GM12878 (cell line): ENCODE results near the gene TMEM37. TPM values are rescaled to one million over a fixed set of nuclear protein-coding genes. Genes with fewer than 3 reads are reported as not detected.

Experiments used
- ATAC-seq: fragments of 200-7000 bp; cut with Tn5 transposase; 3 replicates; pipeline ENCODE4 v1.9.1; 2020; ENCODE audit warnings: mild to moderate bottlenecking, moderate library complexity
- BruUV-seq: library from RNA; stranded (reverse); fragments of 400-500 nt; replicated peaks from 2 replicates; lab custom pipeline; 2021; lab: Mats Ljungman, UMichigan
- CTCF ChIA-PET: fragments of 300-600 bp; sonication (Branson Sonifier 250); formaldehyde crosslinking; extraction: SDS; loops from one replicate; lab custom pipeline; 2021; ENCODE audit warnings: inconsistent platforms; lab: Yijun Ruan, JAX
- POLR2A ChIA-PET: fragments of 350-600 bp; formaldehyde crosslinking; extraction: SDS; loops from one replicate; lab custom pipeline; 2021; ENCODE audit warnings: inconsistent platforms; lab: Charles Lee
- RAD21 ChIA-PET: fragments of 300-600 bp; sonication (Branson Sonifier 250); formaldehyde crosslinking; loops from one replicate; lab custom pipeline; 2023; ENCODE audit warnings: antibody characterized with exemption; ENCODE audit not compliant: unreplicated experiment; lab: Charles Lee
- SMC1A ChIA-PET: fragments of 300-600 bp; sonication (Branson Sonifier 250); formaldehyde crosslinking; loops from one replicate; lab custom pipeline; 2023; ENCODE audit not compliant: unreplicated experiment, uncharacterized antibody; lab: Charles Lee
- DNase-seq: peaks from one replicate; pipeline ENCODE4 v3.0.0-alpha.2; 2011; ENCODE audit warnings: low read depth, low spot score
- FAIRE-seq: peaks from 3 replicates; lab custom pipeline; 2011; peaks lifted over from hg19 to GRCh38; lab: Jason Lieb, UNC
- H2AFZ ChIP-seq: 2 replicates; pipeline ENCODE4 v1.6.0; 2011; ENCODE audit warnings: low read depth, low read length, control low read depth; ENCODE audit not compliant: control insufficient read depth
- H3K27ac ChIP-seq: 2 replicates; pipeline ENCODE4 v1.5.1; 2011; ENCODE audit warnings: control low read depth; ENCODE audit not compliant: control insufficient read depth, insufficient read depth
- H3K27me3 ChIP-seq, 2 experiments: replicated peaks in 1 of 2; 2 replicates each; pipeline versions ENCODE4 v1.6.0 to v1.6.1; 2011; ENCODE audit warnings: low read length in 1 of 2; ENCODE audit not compliant: control insufficient read depth in 2 of 2, insufficient read depth in 2 of 2
- H3K36me3 ChIP-seq, 2 experiments: 2 replicates each; pipeline ENCODE4 v1.5.1; 2011; ENCODE audit warnings: low read length in 1 of 2; ENCODE audit not compliant: control insufficient read depth in 2 of 2, insufficient read depth in 2 of 2
- H3K4me1 ChIP-seq: 2 replicates; pipeline ENCODE4 v1.6.1; 2011; ENCODE audit warnings: mild to moderate bottlenecking, low read length, moderate library complexity, mixed read lengths; ENCODE audit not compliant: control insufficient read depth, insufficient read depth
- H3K4me2 ChIP-seq: 2 replicates; pipeline ENCODE4 v1.6.0; 2011; ENCODE audit warnings: control low read depth; ENCODE audit not compliant: control insufficient read depth, insufficient read depth
- H3K4me3 ChIP-seq: fragments of 200-600 bp; sonication (generic); 2 replicates; pipeline ENCODE4 v1.5.1; 2016
- H3K79me2 ChIP-seq: 2 replicates; pipeline ENCODE4 v1.6.0; 2011; ENCODE audit warnings: low read length; ENCODE audit not compliant: control insufficient read depth, insufficient read depth
- H3K9ac ChIP-seq: 2 replicates; pipeline ENCODE4 v1.8.0; 2011; ENCODE audit warnings: low read length, control low read depth, mixed read lengths; ENCODE audit not compliant: control insufficient read depth, insufficient read depth
- H3K9me3 ChIP-seq: replicated peaks from 3 replicates; pipeline ENCODE4 v1.5.1; 2011; ENCODE audit warnings: mild to moderate bottlenecking, low read length; ENCODE audit not compliant: control insufficient read depth, insufficient read depth
- H4K20me1 ChIP-seq: 2 replicates; pipeline ENCODE4 v1.6.0; 2011; ENCODE audit not compliant: control insufficient read depth, insufficient read depth
- RFX5 ChIP-seq: IDR thresholded peaks from 2 replicates; pipeline ENCODE4 v1.6.1; 2011; ENCODE audit warnings: low read depth, low read length, improper control_type of control experiment
- STAT1 ChIP-seq: fragments of 450-650 bp; conservative IDR thresholded peaks from 2 replicates; pipeline ENCODE4 v1.6.1; 2014; ENCODE audit warnings: antibody characterized with exemption, mild to moderate bottlenecking
- TCF12 ChIP-seq: IDR thresholded peaks from 2 replicates; pipeline ENCODE4 v1.6.1; 2011; ENCODE audit warnings: low read depth, mild to moderate bottlenecking, low read length
- WGBS: methylation state at CpG from one replicate; pipeline ENCODE4 v1.1.6; 2016; ENCODE audit warnings: low lambda C conversion rate; ENCODE audit not compliant: insufficient replicate concordance, insufficient coverage; ENCODE audit errors: missing lambda C conversion rate; 5-methylcytosine and 5-hydroxymethylcytosine counted together
- in situ Hi-C: fragments of 300-500 bp; cut with MboI; formaldehyde crosslinking; loops from 9 replicates; pipeline ENCODE4 v1.14.3; 2018; ENCODE audit warnings: mixed read lengths
- intact Hi-C: fragments of 100-400 bp; cut with micrococcal nuclease; formaldehyde crosslinking; loops from one replicate; pipeline ENCODE4 v1.14.2; 2022; ENCODE audit not compliant: unreplicated experiment
- polyA plus RNA-seq, 11 experiments: library from polyadenylated mRNA; depleted of rRNA in 4 of 11; unstranded in 6 of 11; stranded (reverse) in 5 of 11; fragments of >200 nt; fragmentation: Nextera tagmentation in 4 of 11; fragmentation: Illumina TruSeq in 1 of 11; extraction: Ambion mirVana in 4 of 11; extraction: Trizol in 1 of 11; gene quantifications; 1 replicate in 1 of 11; 2 replicates in 10 of 11; pipeline versions ENCODE4 v1.2.1 to v1.2.3, GENCODE V29; 2011 to 2016; ENCODE audit warnings: inconsistent platforms in 2 of 11, missing spikeins in 2 of 11, low read depth in 1 of 11
- total RNA-seq, 4 experiments: library from RNA; depleted of rRNA in 3 of 4; stranded (reverse); fragments of >200 nt in 3 of 4; fragmentation: Illumina TruSeq in 1 of 4; extraction: Trizol in 1 of 4; gene quantifications; 2 replicates each; pipeline versions ENCODE4 v1.2.1 to v1.2.3, GENCODE V29; 2013 to 2021
- TF ChIP-seq, protein P1 (sequence below): fragments of 450-650 bp; formaldehyde crosslinking; IDR thresholded peaks from 2 replicates; pipeline ENCODE4 v1.4.0; 2020; ENCODE audit warnings: mild to moderate bottlenecking, moderate library complexity

Gene TMEM37
- total and polyA plus RNA-seq, 10 of the 15 experiments (the other 5 are each of a cell fraction or from before 2014, with no cell fraction given): 0.07 to 0.67 (median 0.24) TPM; not detected in 3

DNA sequence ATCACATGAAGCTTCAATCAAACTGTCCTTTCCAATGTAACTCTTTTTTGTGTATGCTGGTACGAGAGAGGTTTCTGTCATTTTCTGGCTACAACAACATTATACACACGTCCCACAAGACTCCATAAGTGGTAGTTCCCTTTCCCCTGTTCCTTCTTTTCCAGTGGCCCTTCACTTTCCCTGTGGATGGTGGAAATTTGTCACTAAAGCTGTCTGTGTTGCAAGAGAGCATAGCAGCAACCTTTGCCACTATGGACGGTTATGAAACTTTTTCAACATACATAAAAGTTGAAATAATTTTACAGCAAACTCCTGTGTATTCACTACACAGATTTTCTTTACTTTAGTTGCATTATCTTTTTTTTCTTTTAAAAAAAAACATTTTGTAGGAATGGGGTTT, 46.2 kb upstream of the TMEM37 start:
- ChIA-PET CTCF (interaction anchor here (0.5 to 2.7 kb wide), 5 partner anchors 18 to 504 kb away, joined by 3 to 21 read pairs (median 3); partner anchors contain the start of genes C2orf76 and DBI), RAD21 (interaction anchor here (1.0 kb wide), 1 partner anchor 8 kb away, joined by 3 read pairs; no protein-coding TSS in a partner anchor), POLR2A (interaction anchor here (0.6 to 1.8 kb wide), 4 partner anchors 15 to 33 kb away, joined by 3 to 9 read pairs (median 3); partner anchors contain the start of genes C2orf76 and DBI), SMC1A (interaction anchor here (1.0 to 1.6 kb wide), 3 partner anchors 18 to 109 kb away, joined by 3 to 6 read pairs (median 5); no protein-coding TSS in a partner anchor)
- Histone ChIP-seq H3K4me3 (no peak overlapping the region), H3K9ac (no peak overlapping the region), H4K20me1 (no peaks in the 10 kb centered on the region), H3K4me2 (no peak overlapping the region), H2AFZ (no peak overlapping the region), H3K27ac (no peak overlapping the region), H3K36me3 (no peaks in the 10 kb centered on the region), H3K9me3 (no peaks in the 10 kb centered on the region), H3K79me2 (no peaks in the 10 kb centered on the region), H3K27me3 (no peaks in the 10 kb centered on the region), H3K4me1 (peaks cover 7% of the 10 kb centered on the region)
- no peak for DNase-seq
- ATAC-seq: no peak
- BruUV-seq: no TSS peak
- TF ChIP-seq RFX5: no peak
- TF ChIP-seq, protein P1, sequence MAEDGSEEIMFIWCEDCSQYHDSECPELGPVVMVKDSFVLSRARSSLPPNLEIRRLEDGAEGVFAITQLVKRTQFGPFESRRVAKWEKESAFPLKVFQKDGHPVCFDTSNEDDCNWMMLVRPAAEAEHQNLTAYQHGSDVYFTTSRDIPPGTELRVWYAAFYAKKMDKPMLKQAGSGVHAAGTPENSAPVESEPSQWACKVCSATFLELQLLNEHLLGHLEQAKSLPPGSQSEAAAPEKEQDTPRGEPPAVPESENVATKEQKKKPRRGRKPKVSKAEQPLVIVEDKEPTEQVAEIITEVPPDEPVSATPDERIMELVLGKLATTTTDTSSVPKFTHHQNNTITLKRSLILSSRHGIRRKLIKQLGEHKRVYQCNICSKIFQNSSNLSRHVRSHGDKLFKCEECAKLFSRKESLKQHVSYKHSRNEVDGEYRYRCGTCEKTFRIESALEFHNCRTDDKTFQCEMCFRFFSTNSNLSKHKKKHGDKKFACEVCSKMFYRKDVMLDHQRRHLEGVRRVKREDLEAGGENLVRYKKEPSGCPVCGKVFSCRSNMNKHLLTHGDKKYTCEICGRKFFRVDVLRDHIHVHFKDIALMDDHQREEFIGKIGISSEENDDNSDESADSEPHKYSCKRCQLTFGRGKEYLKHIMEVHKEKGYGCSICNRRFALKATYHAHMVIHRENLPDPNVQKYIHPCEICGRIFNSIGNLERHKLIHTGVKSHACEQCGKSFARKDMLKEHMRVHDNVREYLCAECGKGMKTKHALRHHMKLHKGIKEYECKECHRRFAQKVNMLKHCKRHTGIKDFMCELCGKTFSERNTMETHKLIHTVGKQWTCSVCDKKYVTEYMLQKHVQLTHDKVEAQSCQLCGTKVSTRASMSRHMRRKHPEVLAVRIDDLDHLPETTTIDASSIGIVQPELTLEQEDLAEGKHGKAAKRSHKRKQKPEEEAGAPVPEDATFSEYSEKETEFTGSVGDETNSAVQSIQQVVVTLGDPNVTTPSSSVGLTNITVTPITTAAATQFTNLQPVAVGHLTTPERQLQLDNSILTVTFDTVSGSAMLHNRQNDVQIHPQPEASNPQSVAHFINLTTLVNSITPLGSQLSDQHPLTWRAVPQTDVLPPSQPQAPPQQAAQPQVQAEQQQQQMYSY (CRISPR knock-in tag): no peak
- TF ChIP-seq STAT1: no peak
- TF ChIP-seq TCF12: no peak
- intact Hi-C loops (no loop called here), in situ Hi-C loops (no loop called here)
- 85% methylated on average over 3 of the region's 3 CpGs for WGBS
- FAIRE-seq: no peak
